Skin of body (tissue), 2 donors: ENCODE measurements around the gene BACE2. TPM values are rescaled to one million over a fixed set of nuclear protein-coding genes. Genes with fewer than 3 reads are reported as not detected.
A peak's percentile ranks its signal among the peaks of the same experiment; 100 is the strongest.

Experiments used
- DNase-seq: peaks from one replicate; lab custom pipeline; 2025; lab: John Stamatoyannopoulos, UW
- total RNA-seq: library from RNA; depleted of rRNA; stranded (reverse); fragments of >200 nt; gene quantifications from one replicate; pipeline ENCODE4 v1.2.3, GENCODE V29; 2014

BACE2 gene
- total RNA-seq: 53.2 TPM

DNA sequence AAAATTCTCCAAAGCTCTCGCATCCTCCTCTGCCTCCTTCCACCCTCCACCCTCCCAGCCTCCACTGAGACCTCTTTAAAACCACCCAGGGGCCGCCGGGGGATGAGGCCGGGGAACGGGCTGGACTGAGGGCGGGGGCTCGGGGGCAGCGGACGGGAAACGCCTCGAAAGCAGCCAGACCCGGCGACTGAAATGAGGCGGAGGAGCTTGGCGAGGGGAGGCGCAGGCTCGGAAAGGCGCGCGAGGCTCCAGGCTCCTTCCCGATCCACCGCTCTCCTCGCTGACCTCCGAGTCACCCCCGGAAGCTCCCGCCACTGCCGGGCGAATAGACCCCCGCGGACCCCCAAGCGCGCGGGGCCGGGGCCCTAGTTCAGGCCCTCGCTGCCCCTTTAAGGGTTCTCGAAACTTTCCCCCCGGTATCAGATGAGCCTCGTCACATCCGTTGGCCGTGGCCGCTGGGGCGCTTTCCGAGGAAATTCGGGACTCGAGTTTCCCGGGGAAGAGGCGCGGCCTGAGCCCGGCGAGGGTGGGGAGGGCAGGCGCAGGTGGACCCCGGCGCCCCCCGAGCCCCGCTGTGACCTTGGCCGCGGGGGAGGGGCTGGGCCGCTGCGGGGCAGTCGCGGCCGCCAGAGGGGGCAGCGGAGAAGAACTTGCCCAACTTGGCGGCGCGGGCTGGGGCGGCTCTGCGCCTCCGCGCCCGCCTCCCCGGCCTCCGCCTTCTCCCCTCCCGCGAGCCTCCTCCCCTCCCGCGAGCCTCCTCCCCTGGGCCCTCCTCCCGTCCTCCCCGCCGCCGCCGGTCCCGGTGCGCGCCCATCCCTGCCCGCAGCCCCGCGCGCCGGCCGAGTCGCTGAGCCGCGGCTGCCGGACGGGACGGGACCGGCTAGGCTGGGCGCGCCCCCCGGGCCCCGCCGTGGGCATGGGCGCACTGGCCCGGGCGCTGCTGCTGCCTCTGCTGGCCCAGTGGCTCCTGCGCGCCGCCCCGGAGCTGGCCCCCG lies at the start of gene BACE2:
Gene BACE2 (plus strand): TSS at position 813 of the 995 bp plus-strand sequence. CDS start 104 bp downstream, at position 917.
- peak; percentile 72 for DNase-seq

DNA sequence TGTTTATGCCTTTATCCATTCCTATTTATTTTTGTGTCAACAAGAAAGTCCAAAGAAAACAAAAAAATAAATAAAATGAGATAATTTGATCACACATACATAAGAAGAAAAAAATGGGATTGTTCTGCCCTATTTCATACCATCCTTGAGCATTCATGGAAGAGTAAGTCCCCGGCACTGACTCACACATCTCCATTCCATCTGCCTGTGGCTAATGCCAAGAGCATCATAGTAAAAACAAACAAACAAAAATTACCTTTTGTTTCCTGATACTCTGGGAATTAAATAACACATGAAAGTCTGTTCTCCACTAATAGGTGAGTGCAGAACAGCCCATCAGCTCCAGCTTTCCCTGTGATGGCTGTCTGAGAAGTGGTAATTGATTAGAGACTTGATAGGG lies 48.1 kb upstream of the BACE2 start:
- DNase-seq: no peak

DNA sequence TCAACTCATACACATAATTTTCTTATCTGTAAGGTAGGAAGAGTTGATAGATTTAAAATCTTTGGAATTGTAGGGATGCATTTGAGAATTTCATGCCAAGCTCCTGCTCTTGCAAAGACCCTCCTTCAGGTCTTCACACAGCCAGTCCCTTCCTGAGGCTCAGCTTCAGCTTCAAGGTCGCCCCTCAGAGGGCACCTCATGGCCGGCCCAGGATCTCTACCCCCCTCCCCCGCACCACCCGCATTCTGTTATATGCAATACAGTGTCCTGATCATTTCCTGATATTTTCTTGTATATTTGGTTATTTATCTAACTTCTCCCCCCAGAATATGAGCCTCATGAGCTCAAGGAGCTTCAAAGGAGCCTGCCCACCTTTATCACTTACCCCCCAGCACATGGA lies 47.0 kb upstream of the BACE2 start:
- no peak for DNase-seq

DNA sequence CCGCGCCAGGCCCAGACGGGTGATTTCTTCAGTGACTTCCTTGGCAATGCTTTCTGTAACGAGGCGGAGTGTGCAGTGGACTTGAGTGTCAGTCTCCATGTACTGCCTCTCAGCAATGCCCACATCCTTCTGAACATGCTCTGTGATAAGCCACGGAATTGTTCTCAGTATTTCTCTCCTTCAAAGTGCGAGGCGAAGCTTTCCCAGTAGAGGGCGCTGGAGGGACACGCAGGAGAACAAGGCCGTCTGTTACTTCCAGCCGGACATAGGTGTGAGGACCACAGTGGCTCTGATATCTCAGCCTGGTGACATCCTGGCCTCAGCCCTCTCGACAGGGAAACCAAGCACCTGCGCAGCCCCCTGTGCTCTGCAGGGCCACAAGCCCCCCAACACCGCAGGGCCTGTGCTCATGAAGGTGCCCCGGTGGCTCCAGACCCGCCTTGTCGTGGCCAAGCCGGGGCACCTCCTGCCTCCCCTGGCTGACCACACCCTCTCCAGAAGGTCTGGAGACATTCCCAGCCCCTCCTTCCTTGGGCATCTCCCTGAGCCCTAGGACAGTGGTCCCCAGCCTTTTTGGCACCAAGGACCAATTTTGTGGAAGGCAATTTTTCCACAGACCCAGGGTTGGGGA lies 46.1 kb upstream of the BACE2 start:
- DNase-seq: peak; percentile 24

DNA sequence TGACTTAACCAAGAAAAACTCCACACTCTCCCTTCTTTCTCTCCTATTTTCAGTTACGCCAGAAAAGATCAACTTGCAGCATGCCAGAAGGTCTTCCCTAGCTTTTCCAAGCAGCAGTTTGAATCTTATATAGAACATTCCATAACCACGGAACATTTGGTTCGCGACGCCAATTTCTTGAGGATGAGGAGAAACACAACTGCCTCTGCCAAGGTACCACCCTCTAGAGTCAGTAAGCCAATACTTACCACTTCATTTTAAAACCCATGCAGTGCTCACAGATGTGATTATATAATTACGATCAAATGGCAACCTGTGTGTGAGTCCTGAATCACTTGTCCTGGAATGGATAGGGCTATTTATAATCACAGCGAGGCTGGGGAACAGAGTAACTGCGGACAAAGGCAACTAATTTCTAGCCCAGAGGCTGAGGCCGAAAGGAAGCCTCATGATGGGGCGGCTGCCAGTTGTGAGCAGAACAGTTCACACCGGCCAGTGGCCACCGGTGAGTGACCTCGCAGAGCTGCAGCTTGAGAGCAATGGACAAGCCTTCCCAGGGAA lies 43.2 kb upstream of the BACE2 start:
- DNase-seq: no peak

DNA sequence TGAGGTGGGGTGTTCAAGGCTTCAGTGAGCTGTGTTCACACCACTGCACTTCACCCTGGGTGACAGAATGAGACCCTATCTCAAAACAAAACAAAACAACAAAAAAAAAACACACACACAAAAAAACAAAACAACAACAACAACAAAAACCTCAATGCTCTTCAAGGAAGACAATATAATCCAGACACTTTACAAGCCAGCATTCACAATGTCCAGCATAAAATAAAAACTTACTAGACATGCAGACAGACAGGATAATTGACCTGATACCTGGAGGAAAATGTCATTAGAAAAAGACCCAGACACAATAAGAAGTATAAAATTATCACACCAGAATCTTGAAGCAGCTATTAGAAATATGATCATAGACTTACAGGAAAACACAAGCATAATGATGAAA lies 39.0 kb upstream of the BACE2 start:
- DNase-seq: no peak

DNA sequence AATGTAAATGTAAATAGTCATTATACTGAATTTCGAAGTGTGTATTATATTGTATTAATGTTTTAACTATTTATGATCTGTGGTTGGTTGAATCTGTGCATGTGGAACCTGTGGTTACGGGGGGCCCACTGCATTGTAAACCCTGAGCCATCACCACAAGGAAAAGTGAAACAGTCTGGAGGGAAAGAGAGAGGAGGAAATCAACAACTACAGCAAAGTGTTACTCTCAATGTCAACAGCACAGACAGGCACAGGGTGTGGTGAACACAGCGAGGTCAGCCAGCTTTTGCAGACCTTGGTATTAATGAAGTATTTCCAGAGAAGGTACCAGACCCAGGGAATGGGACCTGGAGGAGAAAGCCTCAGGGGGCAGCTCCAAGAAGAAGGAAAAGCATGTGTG lies 37.1 kb upstream of the BACE2 start:
- DNase-seq: no peak

DNA sequence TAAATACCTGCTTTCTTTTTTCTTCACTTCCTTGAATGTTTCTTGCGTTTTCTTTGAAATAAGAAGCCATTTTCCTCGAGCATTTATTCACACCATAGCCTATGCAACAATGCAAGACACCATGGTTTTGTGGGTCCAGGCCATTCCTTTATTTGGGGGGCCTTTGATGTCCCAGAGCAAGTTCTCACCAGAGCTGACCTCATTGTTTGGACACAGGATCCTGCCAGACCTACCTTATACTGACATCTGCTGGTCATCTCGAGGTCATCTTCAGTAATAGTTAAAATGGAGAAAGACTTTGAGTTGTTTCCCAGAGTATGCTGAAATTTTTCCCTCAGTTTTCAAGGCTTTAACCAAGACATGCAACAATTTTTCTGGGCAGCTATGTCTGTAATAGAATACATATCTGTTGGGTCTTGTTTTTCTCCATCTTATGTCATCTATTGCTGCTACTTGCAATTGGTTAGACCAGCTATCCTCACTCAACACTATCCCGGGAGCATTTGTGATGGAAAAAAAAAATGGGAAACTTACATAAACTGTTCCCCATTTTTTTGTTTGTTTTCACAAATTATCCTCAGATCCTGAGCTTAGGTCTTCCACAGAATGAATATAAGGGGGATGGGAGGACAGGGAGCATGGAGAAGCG lies 34.0 kb upstream of the BACE2 start:
- peak; percentile 53 for DNase-seq

DNA sequence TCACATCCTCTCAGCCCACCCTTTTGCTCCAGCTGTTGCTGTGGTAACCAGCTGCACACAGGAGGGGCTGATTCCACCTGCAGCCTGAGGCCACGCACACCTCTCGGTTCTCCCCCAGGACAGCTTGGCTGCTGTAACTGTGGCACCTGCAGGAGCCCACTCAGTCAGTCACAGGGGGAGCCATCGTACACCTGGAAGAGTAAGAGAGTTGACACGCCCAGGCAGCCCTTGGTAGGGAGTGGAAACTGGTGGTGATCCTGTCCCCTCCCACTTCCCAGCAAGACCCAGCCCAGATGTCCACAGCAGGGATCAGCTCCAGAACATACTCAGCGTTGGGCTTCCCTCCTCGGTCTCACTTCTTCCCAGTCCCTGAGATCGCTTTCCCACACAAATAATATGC lies 32.2 kb upstream of the BACE2 start:
- no peak for DNase-seq

DNA sequence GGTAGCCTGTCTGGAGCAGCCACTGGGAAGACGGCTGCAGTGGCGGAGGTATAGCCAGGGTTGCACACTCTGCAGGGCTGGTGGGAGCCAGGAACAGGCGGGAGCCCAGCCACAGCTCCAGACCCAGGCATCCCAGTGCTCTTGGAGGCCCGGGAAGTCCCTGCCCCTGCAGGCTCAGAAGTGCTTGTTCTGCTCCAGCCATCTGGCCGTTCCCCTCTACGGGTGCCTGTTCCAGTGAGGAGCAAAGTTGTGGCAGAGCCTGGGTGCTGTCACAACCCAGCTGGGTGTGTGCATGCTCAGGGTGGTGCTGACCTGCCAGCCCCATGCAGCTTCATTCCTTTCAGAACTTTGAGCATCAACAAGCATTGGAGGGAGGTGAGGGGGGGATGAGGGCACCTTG lies 31.7 kb upstream of the BACE2 start:
- no peak for DNase-seq

DNA sequence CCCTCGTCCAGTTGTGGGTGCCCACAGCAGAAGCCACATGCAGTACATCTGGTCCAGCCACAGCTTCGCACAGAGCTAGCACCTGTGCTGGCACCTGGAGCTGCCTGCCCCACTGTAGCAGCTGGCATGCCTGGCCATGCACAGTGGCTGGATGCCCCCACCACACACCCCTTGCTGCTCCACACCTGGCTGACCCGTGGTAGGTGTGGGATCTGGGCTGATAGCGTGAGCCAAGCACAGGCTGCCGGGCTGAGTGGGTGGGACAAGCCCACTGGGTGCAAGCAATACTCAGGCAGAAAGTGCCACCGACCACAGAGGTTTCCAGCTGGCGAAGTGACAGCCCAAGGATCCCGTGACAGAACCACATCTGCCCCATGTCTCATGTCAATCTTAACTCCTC lies 30.6 kb upstream of the BACE2 start:
- DNase-seq: no peak

DNA sequence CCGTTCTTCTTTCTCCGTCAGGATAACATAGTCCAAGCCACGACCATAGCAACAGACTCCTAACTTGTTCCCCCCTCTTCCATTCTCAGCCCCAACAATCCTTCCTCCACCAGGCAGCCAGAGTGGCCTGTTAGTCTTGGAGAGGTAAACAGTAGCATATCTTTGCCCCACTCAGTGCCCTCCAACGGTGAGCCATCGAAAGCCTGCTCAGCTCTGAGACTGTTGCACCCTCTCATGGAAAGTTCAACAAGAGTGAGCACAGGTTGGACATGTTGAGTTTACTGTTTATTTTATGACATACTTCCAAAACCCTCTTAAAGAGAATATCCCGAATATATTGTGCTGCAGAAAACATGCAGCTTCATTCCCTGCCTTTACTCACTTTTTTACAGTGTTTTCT lies 30.1 kb upstream of the BACE2 start:
- DNase-seq: no peak

DNA sequence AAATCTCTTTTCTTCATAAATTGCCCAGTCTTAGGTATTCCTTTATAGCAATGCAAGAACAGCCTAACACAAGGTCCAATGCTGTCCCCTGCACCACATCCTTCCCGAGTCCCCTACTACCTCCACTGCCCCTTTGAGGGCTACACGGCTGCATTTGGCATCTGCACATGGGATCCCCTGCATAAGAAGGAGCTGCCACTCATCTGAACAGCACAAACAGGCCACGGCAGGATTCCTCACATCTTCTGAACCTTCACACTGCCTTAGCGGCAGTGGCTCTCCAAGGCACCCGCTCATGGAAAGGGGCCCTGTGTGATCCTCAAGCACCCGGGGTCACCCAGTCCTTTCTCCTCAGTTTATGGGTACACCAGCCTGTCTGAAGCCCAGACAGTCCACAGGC lies 29.2 kb upstream of the BACE2 start:
- DNase-seq: no peak

DNA sequence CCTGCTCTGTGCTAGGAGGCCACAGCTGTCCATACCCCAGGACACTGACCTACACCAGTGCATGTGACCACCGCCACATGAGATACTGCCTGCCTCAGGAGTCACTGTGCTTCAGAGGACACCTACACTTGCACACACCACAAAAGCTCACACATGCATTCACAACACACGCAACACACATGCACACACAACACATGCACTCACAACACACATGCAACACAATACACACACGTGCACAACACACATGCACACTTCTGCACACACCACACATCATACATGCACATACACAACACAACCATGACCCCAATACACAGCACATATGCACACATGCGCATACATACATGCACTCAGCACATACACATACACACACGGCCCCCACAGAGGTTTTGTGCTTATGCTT lies 28.7 kb upstream of the BACE2 start:
- DNase-seq: no peak

DNA sequence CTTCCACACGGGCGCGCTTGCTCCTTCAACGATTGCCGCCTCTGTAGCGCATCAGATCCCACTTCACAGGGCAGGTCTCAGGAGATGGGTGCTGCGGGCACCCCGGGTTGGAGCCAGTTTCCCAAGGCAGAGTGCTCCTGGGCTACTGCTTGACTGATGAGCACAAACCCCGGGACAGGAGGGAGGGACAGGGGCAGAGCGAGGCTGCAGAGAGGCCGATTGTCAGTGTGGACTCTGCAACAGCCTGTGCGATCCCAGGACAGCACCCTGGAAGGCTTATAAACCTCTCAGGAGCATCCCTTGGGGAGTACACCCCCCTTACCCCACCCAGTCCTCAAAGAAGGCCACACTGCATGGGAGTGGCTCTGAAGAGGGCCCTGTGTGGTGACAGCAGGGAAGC lies 28.0 kb upstream of the BACE2 start:
- DNase-seq: no peak

DNA sequence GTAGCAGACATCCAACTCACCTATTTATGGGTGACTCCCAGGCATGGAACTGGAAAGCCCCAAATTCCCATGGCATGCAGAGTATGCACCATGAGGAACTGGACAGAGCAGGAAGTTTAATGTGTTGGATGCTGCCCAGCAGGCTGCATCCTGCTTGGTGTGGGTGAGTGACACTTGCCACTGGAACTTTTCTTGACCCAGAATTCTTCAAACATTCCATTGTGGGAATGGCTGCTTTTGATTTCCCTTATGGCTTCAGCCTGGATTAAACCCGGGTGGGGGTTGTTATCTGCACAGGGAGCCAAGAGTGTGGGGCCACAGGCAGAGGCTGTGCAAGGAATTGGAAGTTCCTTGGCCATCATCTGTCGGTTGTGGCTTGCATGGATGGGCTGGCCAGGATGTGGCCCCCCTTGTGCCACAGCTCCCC lies 26.9 kb upstream of the BACE2 start:
- peak; percentile 24 for DNase-seq

DNA sequence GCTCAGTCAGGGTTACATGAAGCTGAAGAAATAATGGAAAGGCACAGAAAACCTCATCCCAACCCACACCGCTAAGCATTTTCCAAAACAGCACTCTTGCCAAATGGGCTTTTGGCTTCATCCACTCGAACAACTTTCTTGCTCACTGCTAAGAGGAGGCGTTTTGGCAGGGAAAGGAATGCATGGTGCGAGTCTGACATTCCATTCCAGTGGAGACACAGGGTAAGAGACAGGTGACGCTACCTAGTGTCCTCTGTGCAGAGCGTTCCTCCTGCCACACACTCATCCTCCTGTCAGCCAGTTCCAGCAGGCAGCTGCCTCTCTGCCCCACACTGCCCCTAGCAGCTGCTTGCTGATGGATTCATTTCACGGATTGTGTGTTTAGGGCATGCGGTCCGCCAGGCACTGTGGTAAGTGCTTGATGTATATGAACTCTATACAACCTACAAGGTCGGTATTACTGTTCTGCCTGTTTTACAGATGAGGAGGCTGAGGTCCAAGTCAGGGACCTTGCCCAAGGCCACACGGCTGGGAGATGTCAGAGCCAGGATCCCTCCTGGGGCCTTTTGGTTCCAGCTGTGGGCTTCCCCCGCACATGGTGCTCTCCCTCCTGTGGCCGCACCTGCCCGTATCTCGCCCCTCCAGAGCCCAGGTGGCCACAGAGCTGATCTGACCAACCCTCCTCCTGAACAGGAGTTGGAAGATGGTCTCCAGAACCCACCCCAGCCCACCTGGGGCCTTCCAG lies 25.7 kb upstream of the BACE2 start:
- DNase-seq: peak; percentile 77

DNA sequence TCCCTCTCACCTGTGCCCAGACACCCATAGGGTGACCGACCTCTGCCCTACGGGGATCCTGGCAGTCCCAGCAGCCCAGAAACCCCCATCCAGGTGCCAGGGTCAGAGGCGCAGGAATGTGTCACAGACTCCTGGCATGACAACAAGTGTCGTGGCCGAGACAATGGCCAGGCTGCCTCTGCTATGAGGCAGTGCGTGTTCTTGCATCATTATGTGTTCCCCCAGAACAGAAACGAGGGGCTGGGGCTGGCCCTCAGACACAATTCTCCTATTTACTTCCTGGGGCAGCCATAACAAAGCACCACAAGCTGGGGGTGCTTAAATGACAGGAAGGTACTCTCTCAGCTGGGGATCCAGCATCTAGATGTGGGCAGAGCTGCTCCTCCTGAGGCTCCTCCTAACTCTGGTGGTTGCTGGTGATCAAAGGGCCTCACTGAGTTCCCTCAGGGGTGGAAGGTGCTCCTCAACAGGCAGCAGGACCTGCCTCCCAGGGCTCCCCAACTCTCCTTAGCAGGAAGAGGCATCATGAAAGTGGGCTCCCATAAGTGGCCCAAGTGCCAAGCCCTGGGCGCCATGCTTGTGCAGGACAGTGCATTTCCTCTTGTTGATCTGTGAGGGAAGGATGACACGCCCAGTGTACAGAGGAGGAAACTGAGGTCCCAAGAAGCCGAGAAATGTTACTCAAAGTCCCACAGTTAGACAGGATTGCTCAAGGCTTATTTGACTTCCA lies 24.2 kb upstream of the BACE2 start:
- DNase-seq: no peak

DNA sequence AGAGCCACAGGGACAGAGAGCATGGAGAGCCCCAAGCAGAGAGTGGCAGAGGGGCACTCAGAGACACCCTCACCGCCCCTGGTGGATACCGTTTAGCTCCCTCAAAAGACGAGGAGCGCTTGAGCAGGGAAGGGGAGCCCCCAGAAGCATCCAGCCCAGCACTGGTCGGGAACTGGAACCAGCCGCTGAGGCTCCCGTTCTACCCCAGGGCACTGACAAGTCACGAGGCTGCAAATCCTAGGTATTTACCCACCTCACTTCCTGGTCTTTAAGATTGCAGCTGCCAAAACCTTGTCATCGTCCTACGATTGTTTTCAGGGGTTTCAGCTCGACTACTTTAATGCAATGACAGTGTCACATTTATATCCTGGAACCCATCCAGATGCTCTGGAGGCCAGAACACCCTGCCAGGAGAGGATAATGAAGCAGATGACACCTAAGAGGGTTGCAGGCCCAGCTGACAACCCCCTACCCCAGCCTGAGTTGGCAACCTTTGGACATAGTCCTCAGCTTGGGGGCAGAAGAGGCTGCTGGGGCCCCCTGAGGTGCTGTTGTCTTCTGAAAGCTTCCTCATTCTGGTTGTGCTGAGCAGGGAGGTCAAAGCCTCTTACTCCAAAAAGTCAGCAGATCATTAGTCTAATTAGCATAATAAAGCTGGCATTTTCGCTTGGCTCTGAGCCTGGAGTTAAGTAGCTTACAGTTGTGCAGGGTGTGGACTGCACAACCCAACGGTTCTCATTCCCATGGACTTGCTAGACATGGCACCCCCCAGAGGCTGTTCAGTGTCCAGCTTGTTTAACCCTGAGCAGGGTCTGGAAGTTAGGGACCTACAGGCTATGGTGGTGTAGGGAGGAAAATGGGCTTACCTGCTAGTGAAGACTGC lies 20.6 kb upstream of the BACE2 start:
- DNase-seq: no peak

DNA sequence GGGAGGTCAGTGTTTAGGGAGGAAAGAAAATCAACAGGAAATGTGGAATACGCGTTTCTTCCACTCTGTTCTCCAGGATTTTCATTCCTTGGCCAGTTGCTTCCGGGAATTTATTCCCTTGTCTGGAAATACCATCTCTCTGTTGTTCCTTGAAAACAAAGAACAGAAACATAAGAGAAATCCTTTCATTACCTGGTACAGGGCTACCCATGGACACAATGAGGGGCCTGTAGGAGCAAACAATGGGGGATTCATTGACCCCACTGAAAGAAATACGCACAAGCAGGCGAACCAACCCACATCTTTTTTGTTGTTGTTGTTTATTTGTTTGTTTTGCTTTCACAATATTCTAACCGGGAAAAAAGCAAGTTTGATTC lies 20.0 kb upstream of the BACE2 start:
- DNase-seq: no peak
